Neuronal stem cell (in vitro differentiated cells): ENCODE results near the gene MYO1H.

ENCODE experiments used
- DNase-seq: peaks from one replicate; pipeline ENCODE4 v3.0.0-alpha.2; 2013; ENCODE audit warnings: low spot score
- H2AFZ ChIP-seq: one replicate; pipeline ENCODE4 v1.6.1; 2013; ENCODE audit warnings: mild to moderate bottlenecking, low read length, inconsistent platforms
- H2AK5ac ChIP-seq: 2 replicates; pipeline ENCODE4 v1.6.1; 2013; ENCODE audit warnings: low read depth, mild to moderate bottlenecking, inconsistent platforms, low read length, moderate library complexity, mixed read lengths
- H2BK120ac ChIP-seq: 2 replicates; pipeline ENCODE4 v1.6.1; 2013; ENCODE audit warnings: low read depth, mild to moderate bottlenecking, inconsistent platforms, low read length, moderate library complexity, mixed read lengths
- H2BK12ac ChIP-seq: one replicate; pipeline ENCODE4 v1.6.1; 2013; ENCODE audit warnings: low read length, inconsistent platforms
- H2BK15ac ChIP-seq: 2 replicates; pipeline ENCODE4 v1.6.1; 2013; ENCODE audit warnings: mild to moderate bottlenecking, low read length, inconsistent platforms, mixed read lengths
- H2BK5ac ChIP-seq: one replicate; pipeline ENCODE4 v1.6.1; 2013; ENCODE audit warnings: inconsistent platforms, mild to moderate bottlenecking, low read length, moderate library complexity
- H3K14ac ChIP-seq: one replicate; pipeline ENCODE4 v1.6.1; 2013; ENCODE audit warnings: low read length, inconsistent platforms
- H3K18ac ChIP-seq: 2 replicates; pipeline ENCODE4 v1.6.1; 2013; ENCODE audit warnings: low read length, inconsistent platforms
- H3K23ac ChIP-seq: 2 replicates; pipeline ENCODE4 v1.6.1; 2013; ENCODE audit warnings: low read depth, mild to moderate bottlenecking, mixed read lengths, low read length, inconsistent platforms; ENCODE audit not compliant: poor library complexity
- H3K27ac ChIP-seq: replicated peaks from 3 replicates; pipeline ENCODE4 v1.5.1; 2013; ENCODE audit warnings: low read length, inconsistent platforms
- H3K27me3 ChIP-seq, 3 experiments: 2 replicates each; pipeline ENCODE4 v1.6.1; 2013; ENCODE audit warnings: low read length in 3 of 3, mild to moderate bottlenecking in 2 of 3, inconsistent platforms in 1 of 3, low read depth in 1 of 3, mixed read lengths in 1 of 3, moderate library complexity in 1 of 3; ENCODE audit not compliant: control insufficient read depth in 3 of 3, insufficient read depth in 3 of 3
- H3K36me3 ChIP-seq, 2 donors: replicated peaks in 1 of 2; 2 replicates each; pipeline ENCODE4 v1.6.1; 2013; ENCODE audit warnings: low read length in 2 of 2; ENCODE audit not compliant: control insufficient read depth in 2 of 2, insufficient read depth in 2 of 2
- H3K4ac ChIP-seq: 2 replicates; pipeline ENCODE4 v1.6.1; 2013; ENCODE audit warnings: inconsistent platforms, mild to moderate bottlenecking, low read length, moderate library complexity
- H3K4me1 ChIP-seq, 2 donors: 1 replicate in 1 of 2; 2 replicates in 1 of 2; pipeline ENCODE4 v1.6.1; 2013; ENCODE audit warnings: low read length in 2 of 2, low read depth in 1 of 2; ENCODE audit not compliant: control insufficient read depth in 2 of 2, insufficient read depth in 1 of 2
- H3K4me2 ChIP-seq: one replicate; pipeline ENCODE4 v1.6.1; 2013; ENCODE audit warnings: mild to moderate bottlenecking, low read length, inconsistent platforms; ENCODE audit not compliant: insufficient read depth, poor library complexity, severe bottlenecking
- H3K4me3 ChIP-seq, 2 donors: 2 replicates each; pipeline ENCODE4 v1.5.1; 2013; ENCODE audit warnings: low read length in 2 of 2, mild to moderate bottlenecking in 2 of 2, inconsistent platforms in 1 of 2, moderate library complexity in 1 of 2
- H3K79me1 ChIP-seq: one replicate; pipeline ENCODE4 v1.6.1; 2013; ENCODE audit warnings: low read depth, mild to moderate bottlenecking, inconsistent platforms, low read length, moderate library complexity
- H3K9ac ChIP-seq: one replicate; pipeline ENCODE4 v1.6.1; 2013; ENCODE audit warnings: mild to moderate bottlenecking, low read depth, low read length, inconsistent platforms; ENCODE audit not compliant: poor library complexity
- H3K9me3 ChIP-seq, 2 donors: replicated peaks in 1 of 2; 2 replicates each; pipeline versions ENCODE3 to v1.6.1; 2013; ENCODE audit warnings: low read length in 2 of 2, mild to moderate bottlenecking in 2 of 2, inconsistent platforms in 1 of 2, low read depth in 1 of 2, mixed read lengths in 1 of 2, moderate library complexity in 1 of 2; ENCODE audit not compliant: control insufficient read depth in 2 of 2, insufficient read depth in 1 of 2
- H4K8ac ChIP-seq: one replicate; pipeline ENCODE4 v1.6.1; 2013; ENCODE audit warnings: low read depth, mild to moderate bottlenecking, inconsistent platforms, low read length, moderate library complexity
- H4K91ac ChIP-seq: one replicate; pipeline ENCODE4 v1.6.1; 2013; ENCODE audit warnings: low read length, low read depth, mild to moderate bottlenecking, inconsistent platforms; ENCODE audit not compliant: poor library complexity
- WGBS, 2 donors: extraction: QIAGEN DNeasy Blood & Tissue Kit; methylation state at CpG; one replicate each; pipeline ENCODE4 v1.1.7; 2013; ENCODE audit warnings: missing lambda C conversion rate in 2 of 2, mixed read lengths in 1 of 2; ENCODE audit not compliant: insufficient read length in 2 of 2, insufficient replicate concordance in 1 of 2; ENCODE audit errors: extremely low coverage in 2 of 2; 5-methylcytosine and 5-hydroxymethylcytosine counted together

Gene MYO1H

DNA sequence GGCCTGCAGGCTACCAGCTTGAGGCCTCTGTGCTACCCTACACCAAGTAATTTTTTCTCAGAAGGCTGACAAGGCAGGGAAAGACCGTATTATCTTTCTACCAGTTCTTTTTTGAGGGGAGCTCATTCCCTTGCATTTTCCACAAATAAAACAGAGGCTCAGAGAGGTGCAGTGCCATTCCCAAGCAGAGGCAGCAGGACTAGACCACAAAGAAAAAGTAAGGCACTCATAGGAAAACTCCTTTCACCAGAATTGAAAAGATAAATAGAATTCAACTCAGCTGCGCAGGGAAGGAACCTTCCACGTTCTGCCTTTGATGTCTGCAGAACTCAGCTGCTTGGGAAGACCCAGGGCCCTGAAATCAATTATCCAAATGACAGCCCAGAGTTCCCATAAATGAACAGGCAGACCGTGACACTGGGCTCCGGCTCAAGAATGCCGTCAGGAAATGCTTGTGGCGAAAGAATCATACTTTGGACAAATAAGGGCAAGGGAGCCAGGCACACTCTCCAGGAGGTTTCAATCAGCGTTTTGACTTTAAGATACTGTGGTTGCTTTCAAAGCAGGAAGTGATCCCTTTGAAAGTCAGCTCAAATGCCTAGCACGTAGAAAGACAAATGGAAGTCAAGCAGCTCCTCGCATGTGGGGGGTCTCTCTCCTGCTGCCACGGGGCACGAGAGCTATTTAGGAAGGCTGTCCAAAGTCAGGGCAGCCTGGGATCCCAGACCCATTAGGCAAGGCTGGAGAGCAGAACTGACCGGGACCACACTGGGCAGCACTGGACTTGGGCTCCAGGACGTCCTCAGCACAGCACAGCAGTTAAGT lies 115.4 kb downstream of the MYO1H start:
- Histone ChIP-seq H3K23ac (no peak overlapping the region), H2BK15ac (no peak overlapping the region), H4K91ac (no peak overlapping the region), H2BK120ac (no peak overlapping the region), H3K9ac (no peak overlapping the region), H3K4ac (no peak overlapping the region), H2BK12ac (no peak overlapping the region), H3K14ac (no peak overlapping the region), H3K4me2 (no peak overlapping the region), H2BK5ac (no peak overlapping the region), H3K36me3 (peaks cover 6 to 68% of the 10 kb centered on the region in 2 donors), H3K79me1 (peaks cover 9% of the 10 kb centered on the region), H3K9me3 (no peaks in the 10 kb centered on the region), H3K18ac (no peak overlapping the region), H2AFZ (no peak overlapping the region), H2AK5ac (no peak overlapping the region), H3K4me3 (peak overlapping the region in 1 of 2 donors; percentile 4), H3K27me3 (no peaks in the 10 kb centered on the region), H4K8ac (no peak overlapping the region), H3K27ac (no peak overlapping the region), H3K4me1 (peaks cover 30 to 77% of the 10 kb centered on the region in 2 donors)
- DNase-seq, result no peak
- no CpG with 5 or more reads among the region's 14 CpGs for WGBS, 2 donors

GRCh38 chr12:109463756-109464155 lies 116.1 kb downstream of the MYO1H start:
- Histone ChIP-seq H2AFZ (no peak overlapping the region), H3K4me2 (no peak overlapping the region), H2BK15ac (no peak overlapping the region), H2BK5ac (no peak overlapping the region), H3K9me3 (no peaks in the 10 kb centered on the region), H3K27me3 (no peaks in the 10 kb centered on the region), H2AK5ac (no peak overlapping the region), H3K4me3 (peak overlapping the region in 1 of 2 donors; percentile 4), H3K9ac (no peak overlapping the region), H3K23ac (no peak overlapping the region), H4K91ac (no peak overlapping the region), H3K79me1 (peaks cover 9% of the 10 kb centered on the region), H2BK120ac (no peak overlapping the region), H3K4me1 (peaks cover 23 to 74% of the 10 kb centered on the region in 2 donors), H2BK12ac (no peak overlapping the region), H3K27ac (no peak overlapping the region), H3K18ac (no peak overlapping the region), H3K36me3 (peaks cover 6 to 67% of the 10 kb centered on the region in 2 donors), H3K14ac (no peak overlapping the region), H3K4ac (no peak overlapping the region), H4K8ac (no peak overlapping the region)
- WGBS, 2 donors, result no CpG with 5 or more reads among the region's 5 CpGs
- DNase-seq, result no peak

DNA sequence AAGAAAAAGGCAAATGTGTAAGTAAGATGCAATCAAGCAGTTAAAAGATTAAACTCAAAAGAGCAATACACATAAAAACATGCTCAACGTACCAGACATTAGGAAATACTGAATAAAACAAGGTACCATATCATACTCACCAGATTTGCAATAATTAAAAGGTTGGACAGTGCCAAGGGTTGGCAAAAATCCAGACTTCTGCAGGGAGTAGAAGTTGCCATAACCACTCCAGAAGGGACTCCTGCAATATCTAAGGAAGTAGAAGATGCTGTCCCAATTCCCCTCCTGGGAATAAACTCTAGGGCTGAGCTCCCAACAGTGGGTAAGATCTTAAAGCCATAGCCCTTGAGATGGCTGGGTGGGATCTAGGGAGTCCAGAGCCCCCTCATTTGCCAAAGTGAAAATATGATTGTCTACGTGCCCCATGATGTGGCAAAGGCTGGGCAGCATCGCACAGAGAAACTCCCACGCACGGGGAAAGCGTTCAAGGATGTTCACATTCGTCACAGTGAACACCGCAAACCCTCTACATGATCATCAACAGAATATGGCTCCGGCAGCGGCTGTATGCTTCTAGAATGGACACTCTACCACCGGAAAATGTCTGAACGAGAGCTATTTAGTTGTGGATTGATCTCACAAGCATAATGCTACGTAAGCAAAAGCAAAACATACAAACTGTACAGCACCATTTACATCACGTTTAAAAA lies 117.1 kb downstream of the MYO1H start:
- no peak overlapping the region for H3K27ac ChIP-seq
- H3K23ac ChIP-seq, result no peak overlapping the region
- H2BK120ac ChIP-seq, result no peak overlapping the region
- H3K9me3 ChIP-seq, result peaks cover 0 to 4% of the 10 kb centered on the region in 2 donors
- no peak overlapping the region for H3K18ac ChIP-seq
- no peak overlapping the region for H2BK12ac ChIP-seq
- H3K4me3 ChIP-seq, result no peak overlapping the region
- H3K14ac ChIP-seq, result no peak overlapping the region
- no peak overlapping the region for H2AFZ ChIP-seq
- no peak overlapping the region for H3K9ac ChIP-seq
- H3K79me1 ChIP-seq, result peaks cover 14% of the 10 kb centered on the region
- no peak overlapping the region for H3K4ac ChIP-seq
- H4K8ac ChIP-seq, result no peak overlapping the region
- H2BK5ac ChIP-seq, result no peak overlapping the region
- no peak overlapping the region for H3K4me2 ChIP-seq
- peaks cover 14 to 67% of the 10 kb centered on the region in 2 donors for H3K36me3 ChIP-seq
- H2BK15ac ChIP-seq, result no peak overlapping the region
- no CpG with 5 or more reads among the region's 14 CpGs for WGBS, 2 donors
- H4K91ac ChIP-seq, result no peak overlapping the region
- DNase-seq, result no peak
- H3K4me1 ChIP-seq, result peaks cover 19 to 63% of the 10 kb centered on the region in 2 donors
- no peaks in the 10 kb centered on the region for H3K27me3 ChIP-seq
- no peak overlapping the region for H2AK5ac ChIP-seq

DNA sequence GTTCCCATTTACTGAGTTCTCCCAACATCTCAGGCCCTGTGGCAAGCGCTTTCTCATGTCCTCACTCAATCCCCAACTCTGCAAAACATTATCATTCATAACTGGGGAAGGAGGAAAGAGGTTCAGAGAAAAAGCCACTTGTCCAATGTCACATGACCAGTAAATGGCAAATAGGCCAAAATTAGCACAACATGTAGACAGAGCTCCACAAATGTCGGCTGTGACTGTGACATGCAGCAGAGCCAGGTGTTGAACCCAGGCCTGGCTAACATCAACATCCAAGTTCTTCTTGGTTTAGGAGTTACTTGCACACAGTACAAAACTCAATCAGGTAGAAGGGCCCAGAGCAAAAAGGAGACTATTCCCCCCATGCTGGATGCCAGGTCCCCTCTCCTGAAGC lies 118.6 kb downstream of the MYO1H start:
- H2BK5ac ChIP-seq, result no peak overlapping the region
- H3K27ac ChIP-seq, result no peak overlapping the region
- peaks cover 0 to 4% of the 10 kb centered on the region in 2 donors for H3K9me3 ChIP-seq
- peaks cover 14 to 67% of the 10 kb centered on the region in 2 donors for H3K36me3 ChIP-seq
- H2BK120ac ChIP-seq, result no peak overlapping the region
- H2AFZ ChIP-seq, result no peak overlapping the region
- no peak overlapping the region for H2BK15ac ChIP-seq
- no peak overlapping the region for H3K4me3 ChIP-seq
- H3K23ac ChIP-seq, result no peak overlapping the region
- H4K8ac ChIP-seq, result no peak overlapping the region
- H3K18ac ChIP-seq, result no peak overlapping the region
- H3K79me1 ChIP-seq, result peaks cover 11% of the 10 kb centered on the region
- no peaks in the 10 kb centered on the region for H3K27me3 ChIP-seq
- no peak overlapping the region for H4K91ac ChIP-seq
- peaks cover 19 to 48% of the 10 kb centered on the region in 2 donors for H3K4me1 ChIP-seq
- no peak overlapping the region for H2BK12ac ChIP-seq
- H3K9ac ChIP-seq, result no peak overlapping the region
- H2AK5ac ChIP-seq, result no peak overlapping the region
- no peak for DNase-seq
- no peak overlapping the region for H3K14ac ChIP-seq
- H3K4ac ChIP-seq, result no peak overlapping the region
- no peak overlapping the region for H3K4me2 ChIP-seq
- WGBS, 2 donors, result no CpG with 5 or more reads among the region's 2 CpGs
